NCI-H1048 (cell line): ENCODE data around the gene NR5A1.

ENCODE experiments used
- DNase-seq: peaks from one replicate; lab custom pipeline; 2025; lab: John Stamatoyannopoulos, UW

NR5A1 gene

DNA sequence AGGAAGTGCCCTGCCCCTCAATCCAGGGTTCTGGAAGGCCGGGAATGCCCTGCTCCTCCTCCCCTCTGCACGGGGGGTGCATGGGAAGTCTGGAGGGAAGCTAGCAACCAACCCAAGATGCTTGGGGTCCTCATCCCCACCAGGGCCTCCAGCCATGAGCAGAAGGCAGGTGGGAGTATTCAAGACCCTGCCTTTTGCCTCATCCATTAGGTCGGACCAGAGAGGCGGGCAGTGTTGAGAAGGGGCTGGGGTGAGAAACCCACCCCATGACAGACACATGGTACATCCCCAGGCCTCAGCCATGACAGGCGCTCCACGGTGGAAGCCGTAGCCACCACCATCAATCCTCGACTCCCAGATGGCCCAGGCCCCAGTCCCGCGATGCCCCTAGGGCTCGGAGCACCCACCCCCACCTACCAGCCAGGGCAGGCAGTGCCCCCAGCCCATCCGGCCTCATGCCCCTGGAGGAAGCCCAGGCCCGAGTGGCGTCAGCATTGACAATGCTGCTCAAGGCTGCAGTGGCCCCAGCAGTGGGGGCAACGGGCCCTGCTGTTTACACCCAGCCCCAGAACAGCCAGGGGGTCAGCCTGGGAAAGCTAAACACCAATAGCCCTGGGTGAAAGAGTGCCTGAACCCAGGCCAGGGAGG, 8.6 kb downstream of the NR5A1 start:
- DNase-seq: no peak

DNA sequence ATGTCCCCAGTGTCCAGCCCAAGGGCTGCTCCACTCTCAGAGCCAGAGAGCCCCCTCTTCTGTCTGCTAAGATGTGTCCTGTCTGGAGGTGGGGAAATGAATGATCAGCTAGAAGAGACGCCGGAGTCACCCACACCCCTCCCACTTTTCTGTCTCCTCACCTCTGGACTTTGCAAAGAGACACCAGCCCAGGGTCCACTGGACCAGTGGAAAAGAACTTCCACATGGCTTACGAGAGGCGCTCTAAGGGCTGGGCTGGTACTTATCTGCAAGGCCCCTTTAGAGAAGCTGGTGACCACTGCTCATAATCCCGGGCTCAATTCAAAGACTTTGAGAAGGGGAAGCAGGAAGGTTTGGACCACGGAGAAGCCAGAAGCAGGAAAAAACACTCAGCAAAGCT, 9.2 kb downstream of the NR5A1 start:
- DNase-seq: no peak

DNA sequence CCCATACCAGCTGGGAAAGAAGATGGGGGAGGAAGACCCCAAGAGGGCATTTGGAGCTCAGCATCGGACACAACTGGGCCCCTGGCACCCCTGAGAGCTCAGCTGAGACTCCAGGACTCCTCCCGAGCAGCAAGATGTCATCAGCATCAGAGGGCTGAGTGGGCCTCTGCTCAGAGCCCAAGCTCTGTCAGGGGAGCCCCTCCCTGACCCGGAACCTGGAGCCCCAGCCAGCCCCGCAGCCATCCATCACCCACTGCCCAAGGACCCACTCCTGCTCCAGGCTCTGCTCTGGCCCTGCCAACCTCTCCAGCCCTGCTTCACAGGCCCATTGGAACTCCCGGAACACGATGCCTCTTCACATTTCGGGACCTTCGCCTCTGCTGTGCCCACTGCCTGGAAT, 9.8 kb downstream of the NR5A1 start:
- DNase-seq: no peak

DNA sequence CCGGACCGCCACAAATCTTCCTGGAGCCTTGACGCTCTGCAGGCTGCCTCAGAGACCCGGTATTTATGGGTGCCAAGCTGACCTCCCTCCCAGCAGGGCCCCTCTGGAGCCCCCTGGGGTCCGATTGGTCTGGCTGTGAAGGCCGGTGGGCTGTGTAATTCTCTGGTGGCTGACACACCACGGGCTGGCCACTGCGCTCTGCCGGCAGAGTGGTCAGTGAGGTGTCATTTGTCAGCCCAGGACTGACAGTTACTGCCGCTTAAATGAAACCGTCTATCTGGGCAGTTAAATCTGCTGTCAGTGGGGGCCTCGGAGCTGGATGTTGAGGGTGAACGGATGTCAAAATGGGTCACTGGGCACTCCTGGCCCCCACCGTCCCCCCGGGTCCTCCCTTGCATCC, 10.7 kb downstream of the NR5A1 start:
- DNase-seq: no peak

DNA sequence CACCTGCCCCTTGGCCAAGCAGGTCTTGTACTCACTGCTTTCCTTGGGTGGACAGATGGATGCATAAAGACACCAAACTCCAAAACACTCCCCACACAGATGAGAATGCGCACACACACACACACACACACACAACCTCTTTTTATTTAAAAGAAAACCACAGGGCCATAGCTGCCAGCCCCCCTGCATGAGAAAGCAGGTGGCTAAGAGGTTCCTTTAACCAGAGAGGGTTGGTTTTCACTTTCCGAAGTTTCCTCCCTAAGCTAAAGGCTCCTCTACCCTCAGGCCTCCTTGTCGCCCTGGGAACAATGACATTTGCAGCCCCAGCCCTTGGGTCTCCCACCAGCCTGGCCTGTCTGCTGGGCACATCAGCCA, 11.1 kb downstream of the NR5A1 start:
- no peak for DNase-seq

DNA sequence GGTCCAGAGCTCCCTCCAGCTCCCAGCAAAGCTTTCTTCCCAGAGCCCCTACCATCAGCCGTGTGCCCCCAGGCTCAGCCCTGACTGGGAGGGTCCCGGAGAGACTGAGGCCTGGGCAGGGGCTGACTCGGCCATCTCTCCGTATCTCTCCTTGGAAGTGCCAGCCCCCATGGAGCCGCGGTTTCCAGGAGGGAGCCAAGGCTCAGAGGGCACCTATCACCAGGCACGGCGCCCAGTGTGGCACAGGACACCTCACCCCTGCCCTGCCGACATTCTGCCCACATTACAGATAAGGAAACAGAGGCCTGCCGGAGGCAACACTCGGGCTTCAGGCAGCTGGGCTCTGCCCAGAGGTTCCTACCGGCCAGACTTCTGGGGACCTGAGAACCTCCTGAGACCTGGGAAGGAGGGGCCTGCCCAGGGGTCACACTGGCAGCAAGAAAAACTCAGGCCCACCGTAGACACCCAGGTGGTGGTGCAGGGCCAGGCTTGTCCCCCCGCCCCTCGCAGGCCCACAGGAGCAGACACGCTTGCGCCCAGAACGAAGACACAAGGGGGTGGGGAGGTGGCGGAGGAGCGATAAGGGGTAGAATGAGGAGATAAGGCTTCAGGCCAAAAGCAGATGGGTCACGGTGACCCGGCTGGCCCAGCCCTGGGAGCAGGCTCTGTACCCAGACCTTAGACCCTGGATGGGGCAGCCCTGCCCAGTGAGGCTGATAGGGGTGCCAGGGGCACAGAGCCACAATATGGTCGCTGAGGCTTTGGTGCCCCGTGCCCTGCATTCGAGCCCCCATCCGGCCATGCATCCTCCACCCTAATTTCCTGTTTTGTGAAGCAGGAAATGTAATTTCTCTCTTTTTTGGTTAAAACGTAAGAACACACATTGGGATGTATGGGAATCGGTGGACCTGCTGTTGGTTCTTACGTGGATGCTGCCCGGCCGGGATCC, 11.8 kb downstream of the NR5A1 start:
- DNase-seq: no peak

DNA sequence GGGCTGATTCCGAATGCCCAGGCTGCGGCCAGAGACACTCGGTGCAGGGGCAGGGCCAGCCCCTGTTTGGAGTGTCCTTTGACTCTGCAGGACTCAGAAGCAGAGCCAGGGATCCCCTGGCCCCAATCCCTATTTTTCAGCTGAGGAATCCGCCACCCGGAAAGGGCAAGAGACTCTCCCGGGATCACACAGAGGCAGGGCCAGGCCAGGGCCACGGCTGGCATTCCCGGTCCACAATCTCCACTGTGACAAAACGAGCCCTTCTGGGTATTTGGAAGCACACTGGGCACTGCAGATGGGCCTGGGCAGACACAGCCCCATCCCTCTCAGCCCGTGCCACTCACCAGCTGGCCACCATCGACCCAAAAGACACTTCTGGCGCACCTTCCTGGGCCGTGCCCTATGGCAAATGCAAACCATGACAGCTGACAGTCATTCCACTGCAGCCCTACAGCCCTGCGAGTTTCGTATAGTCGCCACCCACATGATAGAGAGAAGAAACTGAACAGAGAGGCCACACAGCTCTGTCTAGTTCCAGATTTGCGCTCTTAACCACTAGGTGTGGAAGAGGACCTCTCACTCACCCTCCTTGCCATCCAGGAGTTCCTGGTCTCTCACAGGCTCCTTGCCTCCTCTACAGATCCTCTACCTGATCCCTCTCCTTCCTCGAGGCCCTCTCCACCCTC, 13.3 kb downstream of the NR5A1 start:
- DNase-seq: no peak

DNA sequence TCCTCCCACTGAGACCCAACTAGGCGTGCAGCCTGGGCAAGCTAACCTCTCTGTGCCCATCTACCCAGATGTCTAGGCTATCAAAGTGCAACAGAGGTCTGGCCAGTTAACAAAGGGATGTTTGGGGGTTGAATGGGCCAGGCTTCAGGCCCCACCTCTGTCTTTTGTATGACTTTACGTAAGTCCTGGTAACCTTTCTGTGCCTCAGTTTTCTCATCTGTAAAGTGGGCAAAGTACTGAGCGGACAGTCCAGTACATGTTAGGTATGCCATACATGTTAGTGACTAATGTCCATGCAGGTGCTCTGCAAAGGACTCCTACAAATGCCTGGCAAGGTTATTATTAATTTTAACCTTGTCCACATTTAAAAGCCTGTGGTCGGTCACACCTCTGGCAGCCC, 14.0 kb downstream of the NR5A1 start:
- DNase-seq: no peak

DNA sequence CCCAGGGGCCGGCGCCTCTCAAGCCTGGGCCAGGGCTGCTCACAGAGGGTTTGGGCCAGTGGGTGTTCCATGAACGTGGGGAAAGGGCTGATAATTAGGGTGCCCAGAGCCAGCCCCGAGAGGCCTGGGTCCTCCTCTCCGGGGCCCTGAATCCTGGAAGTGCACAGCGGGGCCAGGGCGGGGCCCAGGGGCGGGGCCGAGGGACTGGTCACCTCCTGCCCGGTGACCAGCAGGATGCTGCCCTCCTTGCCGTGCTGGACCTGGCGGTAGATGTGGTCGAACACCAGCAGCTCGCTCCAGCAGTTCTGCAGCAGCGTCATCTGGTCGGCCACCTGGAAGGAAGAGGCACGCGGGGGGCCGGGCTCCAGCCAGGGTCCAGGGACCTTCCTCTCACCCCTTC, 14.4 kb downstream of the NR5A1 start:
- DNase-seq: no peak

DNA sequence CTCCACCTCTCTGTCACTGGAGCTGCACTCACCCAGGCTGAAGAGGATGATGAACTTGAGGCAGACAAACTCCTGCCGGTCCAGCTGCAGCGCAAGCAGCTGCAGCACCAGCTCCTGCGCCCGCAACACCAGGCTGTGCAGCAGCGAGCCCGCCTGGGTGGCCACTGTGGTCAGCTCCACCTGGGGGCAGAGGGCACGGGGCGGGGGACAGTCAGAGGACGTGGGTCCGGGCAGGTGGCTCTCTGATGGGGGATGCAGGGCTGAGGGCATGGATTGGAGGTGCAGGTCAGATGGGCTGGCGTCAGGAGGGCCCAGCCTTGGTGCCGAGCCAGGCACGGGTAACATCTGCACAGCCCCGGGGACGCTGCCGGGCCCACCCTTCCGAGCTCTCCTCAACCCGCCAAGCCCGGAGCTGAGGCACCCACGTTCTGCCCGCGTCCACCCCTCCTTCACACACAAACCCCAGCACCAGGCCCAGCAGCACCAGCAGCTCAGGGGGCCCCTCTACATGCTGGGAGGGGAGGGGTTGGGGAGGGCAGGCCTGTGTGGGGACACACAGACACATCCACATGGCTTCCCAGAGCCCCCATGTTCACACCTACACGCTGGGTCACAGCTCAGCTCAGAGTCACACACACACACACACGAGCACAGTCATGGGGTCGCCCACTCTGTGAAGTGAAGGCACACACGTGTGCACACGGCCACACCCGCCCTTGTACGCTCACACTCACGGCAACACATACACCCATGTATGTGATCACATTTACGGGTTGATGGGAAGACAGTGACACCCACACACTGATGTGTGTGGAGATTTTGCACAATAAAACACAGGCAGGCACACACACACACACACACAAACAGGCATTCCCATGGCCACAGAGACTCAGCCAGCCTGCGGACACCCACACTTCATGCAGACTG, 15.9 kb downstream of the NR5A1 start:
- no peak for DNase-seq

DNA sequence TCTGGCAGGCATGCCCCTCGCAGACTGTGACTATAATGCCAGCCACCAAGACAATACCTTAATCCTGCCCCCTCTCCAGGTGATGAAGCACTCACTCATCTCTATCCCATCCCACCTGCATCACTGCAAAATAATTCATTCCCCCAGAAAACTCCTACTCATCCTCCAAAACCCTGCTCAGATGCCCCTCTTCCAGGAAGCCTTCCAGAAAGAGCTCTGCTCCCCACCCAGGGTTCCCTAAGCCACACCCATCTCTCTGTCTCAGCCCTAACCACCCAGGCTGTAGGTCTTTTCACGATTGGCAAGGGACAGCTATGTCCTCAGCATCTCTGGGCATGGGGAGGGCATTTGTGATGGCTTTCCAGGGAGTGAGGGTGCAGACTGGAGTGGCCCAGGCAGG, 17.2 kb downstream of the NR5A1 start:
- no peak for DNase-seq

DNA sequence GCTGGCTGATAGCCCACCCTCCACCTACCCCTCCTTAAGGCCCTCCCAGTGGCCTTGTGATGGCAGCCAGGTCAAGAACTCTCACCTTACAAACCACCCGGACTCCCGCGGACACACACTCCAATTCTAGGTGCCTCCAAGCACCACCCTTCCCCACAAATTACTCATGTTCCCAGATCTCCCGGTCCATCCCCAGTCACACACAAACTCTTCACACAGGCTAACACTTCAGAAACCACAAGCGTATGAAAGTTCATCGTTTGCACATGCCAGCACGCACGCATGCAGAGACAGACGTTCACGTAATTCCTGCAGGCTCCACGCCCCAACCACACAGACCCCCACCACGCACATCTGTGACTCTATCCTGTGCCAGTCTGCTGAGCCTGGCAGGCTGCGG, 18.0 kb downstream of the NR5A1 start:
- no peak for DNase-seq

DNA sequence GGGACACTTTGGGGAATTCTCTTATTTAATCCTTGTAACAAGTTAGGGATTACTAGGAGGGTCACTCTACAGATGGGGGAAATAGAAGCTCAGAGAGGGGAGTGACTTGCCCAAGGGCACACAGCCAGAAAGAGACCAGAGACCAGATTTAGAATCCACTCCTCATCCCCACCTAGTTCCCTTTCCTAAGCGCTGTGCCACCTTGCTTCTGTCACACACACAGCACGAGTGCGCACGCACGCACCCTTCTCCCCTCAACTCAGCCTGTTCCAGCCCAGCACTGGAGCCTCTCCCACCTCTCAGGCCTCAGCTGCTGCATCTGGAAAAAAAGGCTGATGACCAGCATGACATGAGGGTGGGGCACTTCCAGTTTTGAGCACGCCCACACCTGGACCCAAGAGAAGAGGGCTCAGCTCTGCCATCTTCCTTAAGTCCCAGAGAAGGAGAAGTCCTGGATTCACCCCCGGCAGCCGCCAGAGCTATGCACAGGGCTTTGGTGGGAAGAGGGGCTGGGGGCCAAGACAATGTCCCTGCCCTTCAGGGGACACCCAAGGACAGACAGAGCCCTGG, 18.5 kb downstream of the NR5A1 start:
- DNase-seq: no peak

DNA sequence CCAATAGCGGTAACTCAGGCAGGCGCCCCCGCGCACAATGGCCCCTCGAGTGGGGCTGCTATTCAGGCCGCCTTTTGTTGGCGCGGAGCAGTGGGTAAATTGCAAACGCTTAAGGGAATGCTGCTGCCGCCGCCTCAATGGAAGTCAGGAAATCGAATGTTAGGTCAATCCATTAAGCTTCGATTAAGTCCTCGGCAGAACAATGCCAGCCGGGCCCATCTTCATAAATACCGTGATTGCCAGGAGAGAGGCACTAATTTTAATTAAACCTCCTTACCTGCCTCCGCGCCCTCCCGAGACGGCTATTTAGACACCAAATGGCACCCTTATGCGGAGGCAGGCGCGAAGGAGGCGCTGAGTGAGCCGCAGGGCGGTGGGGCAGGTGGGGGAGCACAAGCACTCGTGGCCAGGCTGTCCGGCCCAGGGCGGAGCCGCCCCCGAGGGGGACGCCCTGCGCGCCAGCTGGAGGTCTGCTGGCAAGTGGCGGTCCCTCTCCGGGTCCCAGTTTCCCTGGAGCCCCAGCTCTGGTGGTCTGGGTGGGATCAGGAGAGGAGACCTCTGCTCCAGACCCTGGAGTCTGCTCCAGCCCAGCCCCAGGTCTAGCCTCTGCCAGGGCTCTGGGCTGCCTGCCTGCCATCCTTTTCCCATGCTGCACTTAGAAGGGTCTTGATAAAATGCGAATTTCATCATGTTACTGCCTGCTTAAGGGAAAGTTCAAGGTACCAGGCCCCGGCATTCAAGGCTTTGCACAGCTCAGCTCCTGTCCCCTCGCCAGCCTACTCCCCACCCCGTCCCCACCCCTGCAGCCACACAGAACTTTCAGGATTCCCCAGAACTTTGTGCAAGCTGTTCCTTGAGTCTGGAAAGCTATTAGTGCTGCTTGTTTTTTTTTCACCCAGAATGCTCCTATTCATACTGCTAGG, 19.7 kb downstream of the NR5A1 start:
- no peak for DNase-seq

DNA sequence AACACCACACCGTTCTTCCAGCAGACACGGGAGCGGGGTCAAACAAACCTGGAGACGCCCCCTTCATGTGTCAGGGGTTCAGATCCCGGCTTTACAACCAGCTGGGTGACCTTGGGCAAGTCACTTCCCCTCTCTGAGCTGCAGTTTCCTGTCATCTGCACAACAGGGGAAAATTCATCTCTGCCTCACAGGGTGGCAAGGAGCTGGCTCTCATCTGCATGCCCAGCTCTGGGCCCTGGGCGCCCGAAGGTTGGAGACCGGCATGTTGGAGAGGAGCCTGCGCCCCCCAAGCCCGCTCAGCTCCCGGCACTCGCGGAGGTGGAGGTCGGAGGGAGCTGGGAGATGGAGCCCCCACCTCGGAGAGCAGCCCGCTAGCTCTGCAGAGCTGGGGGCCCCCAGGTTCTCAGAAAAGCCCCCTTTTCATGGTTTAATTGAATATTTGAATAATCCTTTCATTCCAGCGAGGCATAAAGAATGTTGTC, 20.4 kb downstream of the NR5A1 start:
- no peak for DNase-seq

DNA sequence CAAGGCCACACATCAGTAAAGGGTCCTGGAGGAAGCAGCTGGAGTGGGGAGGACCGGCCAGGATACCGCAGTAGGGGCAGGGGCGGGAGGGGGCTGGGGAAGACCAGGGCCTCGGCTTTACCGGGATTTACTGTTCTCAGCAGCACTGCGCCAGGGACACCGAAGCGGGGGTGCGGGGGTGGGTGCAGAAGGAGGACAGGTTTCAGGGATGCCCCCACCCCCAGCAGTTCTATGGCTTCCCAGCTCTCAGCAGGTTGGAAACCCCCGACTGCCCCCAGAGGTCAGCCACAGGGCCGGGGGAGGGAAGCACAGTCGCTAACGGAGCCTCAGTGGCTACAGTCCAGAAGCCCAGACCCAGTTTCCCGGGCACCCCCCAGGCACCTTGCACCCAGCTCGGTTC, 21.3 kb downstream of the NR5A1 start:
- no peak for DNase-seq

DNA sequence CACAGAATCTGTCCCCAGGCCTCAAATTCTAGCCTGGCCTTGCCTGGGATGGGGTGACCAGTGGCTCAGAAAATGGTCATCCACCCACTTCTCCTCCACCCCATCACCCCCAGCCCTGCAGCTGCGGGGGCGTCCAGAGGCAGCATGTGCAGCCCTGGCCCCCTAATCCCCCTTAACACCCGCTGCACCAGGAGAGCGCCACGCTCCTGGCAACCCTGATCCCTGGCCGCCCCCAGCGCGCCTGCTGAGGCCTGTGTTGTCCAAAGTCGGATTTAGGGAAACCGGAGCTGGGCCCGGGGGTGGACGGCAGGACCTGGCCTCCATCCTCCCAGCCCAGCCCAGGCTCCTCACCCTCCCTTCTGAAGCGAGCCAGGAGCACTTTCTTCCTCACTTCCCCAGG, 22.0 kb downstream of the NR5A1 start:
- no peak for DNase-seq

DNA sequence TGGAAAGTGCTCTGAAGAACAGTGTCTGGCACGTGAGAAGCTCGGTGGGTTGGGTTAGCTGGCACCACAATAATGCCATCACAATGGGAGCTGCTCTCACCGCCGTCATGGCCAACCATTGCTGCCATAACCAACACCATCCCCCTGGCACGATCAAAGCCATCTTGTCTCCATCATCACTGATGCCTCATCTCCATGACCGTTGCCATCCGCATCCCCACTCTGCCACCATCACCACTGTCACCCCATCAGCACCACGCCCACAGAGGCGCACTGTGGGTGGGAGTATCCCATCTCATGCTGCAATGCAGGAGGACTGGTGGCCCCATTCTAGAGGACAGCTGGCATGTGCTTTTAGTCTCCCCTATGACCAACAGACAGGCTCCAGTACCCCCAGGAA, 23.7 kb downstream of the NR5A1 start:
- no peak for DNase-seq

DNA sequence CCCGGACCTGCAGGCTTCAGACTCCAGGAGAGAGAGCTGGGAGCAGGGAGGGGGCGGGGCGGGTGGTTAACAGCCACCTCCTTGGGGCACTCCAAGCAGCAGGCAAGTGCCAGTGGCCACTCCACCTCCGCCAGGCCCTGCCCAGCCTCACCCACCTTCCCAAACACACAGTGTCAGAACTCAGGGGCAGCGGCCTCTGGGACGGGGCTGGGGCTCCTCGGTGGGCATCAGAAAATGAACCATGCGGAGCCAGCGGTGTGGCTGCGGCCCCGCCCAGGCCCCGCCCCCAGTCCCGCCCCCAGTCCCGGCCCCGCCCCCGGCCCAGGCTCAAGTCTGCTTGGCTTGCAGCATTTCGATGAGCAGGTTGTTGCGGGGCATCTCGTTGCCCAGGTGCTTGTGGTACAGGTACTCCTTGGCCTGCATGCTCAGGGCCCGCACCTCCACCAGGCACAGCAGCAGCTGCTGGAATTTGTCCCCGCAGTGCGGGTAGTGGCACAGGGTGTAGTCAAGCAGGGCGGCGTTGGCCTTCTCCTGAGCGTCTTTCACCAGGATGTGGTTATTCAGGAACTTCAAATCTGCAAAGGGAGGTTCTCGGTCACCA, 24.7 kb downstream of the NR5A1 start:
- no peak for DNase-seq

DNA sequence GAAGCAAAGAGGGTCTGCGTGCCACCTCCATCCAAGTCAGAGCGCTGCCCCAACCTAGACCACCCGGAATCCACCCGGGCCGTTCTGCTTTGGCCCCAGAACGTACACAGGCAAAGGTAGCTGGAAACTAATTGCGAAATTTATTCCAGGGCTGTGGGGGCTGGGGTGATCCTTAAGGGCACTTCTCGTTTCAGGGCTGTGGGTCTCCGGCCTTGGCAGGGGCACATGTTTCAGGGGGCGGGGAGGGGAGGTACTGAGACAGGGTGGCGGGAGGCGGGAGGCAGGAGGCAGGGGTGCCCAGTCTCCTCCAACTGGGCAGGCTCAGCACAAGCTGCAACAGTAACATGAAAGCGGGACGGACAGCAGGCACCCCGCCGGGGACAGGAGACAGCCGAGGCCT, 26.1 kb downstream of the NR5A1 start:
- no peak for DNase-seq
